GM12874 (cell line): ENCODE data around the gene MAB21L3.

ENCODE experiments used
- TF ChIP-seq, protein P1 (sequence below): IDR thresholded peaks from 2 replicates; pipeline ENCODE4 v1.5.1; 2011; ENCODE audit warnings: low read depth, mild to moderate bottlenecking, control low read depth, low read length, moderate library complexity; ENCODE audit not compliant: insufficient read depth

Gene MAB21L3

DNA sequence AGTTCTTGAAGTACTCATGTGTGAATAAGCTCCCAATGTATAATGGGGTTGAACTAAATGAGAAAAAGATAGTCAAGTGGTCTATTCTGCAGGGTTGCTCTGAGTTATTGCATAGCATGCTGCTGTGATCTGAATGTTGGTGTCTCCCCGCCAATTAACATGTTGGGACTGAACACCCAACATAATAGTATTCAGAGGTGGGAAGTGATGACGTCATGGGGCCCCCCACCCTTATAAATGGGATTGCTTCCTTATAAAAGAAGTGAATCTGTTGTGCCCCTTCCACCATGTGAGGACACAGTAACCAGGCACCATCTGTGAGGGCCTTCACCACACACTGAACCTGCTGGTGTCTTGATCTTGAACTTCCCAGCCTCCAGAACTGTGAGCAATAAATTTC, 50.2 kb downstream of the MAB21L3 start:
- TF ChIP-seq, protein P1, sequence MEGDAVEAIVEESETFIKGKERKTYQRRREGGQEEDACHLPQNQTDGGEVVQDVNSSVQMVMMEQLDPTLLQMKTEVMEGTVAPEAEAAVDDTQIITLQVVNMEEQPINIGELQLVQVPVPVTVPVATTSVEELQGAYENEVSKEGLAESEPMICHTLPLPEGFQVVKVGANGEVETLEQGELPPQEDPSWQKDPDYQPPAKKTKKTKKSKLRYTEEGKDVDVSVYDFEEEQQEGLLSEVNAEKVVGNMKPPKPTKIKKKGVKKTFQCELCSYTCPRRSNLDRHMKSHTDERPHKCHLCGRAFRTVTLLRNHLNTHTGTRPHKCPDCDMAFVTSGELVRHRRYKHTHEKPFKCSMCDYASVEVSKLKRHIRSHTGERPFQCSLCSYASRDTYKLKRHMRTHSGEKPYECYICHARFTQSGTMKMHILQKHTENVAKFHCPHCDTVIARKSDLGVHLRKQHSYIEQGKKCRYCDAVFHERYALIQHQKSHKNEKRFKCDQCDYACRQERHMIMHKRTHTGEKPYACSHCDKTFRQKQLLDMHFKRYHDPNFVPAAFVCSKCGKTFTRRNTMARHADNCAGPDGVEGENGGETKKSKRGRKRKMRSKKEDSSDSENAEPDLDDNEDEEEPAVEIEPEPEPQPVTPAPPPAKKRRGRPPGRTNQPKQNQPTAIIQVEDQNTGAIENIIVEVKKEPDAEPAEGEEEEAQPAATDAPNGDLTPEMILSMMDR: no peak

- TF ChIP-seq, protein P1: no peak
Observed at GRCh38 chr1:116161877-116162390, 50.7 kb downstream of the MAB21L3 start.

GRCh38 chr1:116163533-116163932, 52.3 kb downstream of the MAB21L3 start:
- TF ChIP-seq, protein P1: no peak

- TF ChIP-seq, protein P1: no peak
Observed at GRCh38 chr1:116164150-116164549, 53.0 kb downstream of the MAB21L3 start.

DNA sequence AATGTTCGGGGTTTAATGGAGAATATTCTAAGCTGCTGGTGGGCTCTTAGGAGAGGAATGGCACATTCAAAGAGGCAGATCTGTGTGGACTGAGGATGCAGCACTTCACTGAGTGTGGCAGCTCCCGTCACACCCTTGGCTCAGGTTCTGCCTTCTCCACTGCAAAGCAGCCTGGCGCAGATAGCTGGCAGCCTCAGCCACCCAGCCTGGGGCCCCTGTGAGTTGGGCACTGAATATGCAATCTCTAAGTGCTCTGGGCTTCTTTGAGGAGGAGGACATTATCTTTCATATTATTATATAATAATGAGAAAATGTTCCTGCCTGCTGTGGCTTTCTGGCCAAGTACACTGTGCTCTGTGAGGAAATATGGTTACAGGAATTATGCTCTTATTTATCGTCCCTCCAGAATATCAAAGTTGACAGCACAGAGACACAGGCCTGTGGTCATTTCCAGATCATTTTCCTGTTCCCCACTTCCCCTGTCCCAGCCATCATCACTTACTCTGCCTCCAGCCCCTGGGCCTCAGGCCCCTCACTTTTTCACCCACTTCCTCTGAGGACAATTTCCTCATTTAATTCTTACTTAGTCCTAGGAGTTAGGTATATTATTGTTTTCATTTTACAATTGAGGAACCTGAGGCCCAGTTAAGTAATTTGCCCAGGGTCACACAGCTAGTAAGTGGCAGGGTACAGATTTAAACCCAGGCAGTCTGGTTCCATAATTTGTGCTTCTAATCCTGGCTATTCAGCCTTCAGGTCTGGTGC, 53.6 kb downstream of the MAB21L3 start:
- TF ChIP-seq, protein P1: no peak

DNA sequence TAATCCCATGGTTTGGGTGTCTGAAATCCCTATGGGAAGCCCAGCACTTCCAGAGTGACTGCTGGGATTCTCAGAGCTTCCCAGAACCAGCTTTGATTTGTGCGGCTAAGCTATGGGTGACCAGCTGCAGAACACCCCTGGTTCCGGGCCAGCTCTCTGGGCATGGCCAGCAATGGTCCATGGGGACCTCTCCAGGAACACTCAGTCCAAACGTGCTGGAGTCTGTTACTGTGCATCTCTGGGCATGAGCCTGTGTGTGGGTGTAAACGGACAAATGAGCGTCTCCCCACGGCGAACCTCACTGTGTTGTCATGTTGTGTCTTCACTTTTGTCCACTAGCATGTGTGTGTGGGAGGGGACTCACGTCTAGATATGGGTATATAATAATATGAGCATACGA, 54.4 kb downstream of the MAB21L3 start:
- TF ChIP-seq, protein P1: no peak

DNA sequence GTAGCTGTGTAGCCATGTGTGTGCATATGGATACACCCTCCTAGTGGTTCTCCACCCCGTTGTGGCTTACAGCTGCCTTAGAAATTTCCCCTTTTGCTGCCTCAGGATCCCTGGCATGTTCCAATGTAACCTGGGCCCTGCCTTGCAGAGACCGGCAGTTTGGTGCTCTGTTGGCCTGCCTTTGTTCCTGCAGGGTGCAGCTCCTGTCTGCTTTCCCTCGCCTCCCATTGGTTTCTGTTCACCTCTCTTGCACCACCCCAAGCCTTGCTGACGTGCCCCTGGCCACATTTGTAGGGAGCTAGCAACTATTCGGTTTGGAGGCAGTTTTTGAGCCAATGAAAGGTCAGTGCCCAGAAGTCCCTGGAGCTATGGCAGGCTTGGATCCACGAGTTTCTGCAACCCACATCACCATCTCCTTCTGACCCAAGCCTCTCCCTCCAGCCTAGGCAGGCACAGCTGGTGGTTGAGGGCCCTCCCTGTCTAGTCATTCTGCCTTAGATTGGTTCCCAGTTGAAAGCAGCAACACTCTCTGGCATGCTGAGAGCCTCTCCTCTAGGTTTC, 54.9 kb downstream of the MAB21L3 start:
- TF ChIP-seq, protein P1: no peak
